GM12864 (cell line): Measurements from ENCODE around the gene CADPS2.

ENCODE experiments used
- DNase-seq: peaks from one replicate; pipeline ENCODE4 v3.0.0-alpha.2; 2011; ENCODE audit warnings: low read depth
- H3K4me3 ChIP-seq: 2 replicates; pipeline ENCODE4 v1.5.1; 2011; ENCODE audit warnings: mild to moderate bottlenecking, low read depth, low read length, control low read depth
- CTCF ChIP-seq: IDR thresholded peaks from 2 replicates; pipeline ENCODE4 v1.5.1; 2011; ENCODE audit warnings: low read depth, mild to moderate bottlenecking, moderate library complexity, low read length, control low read depth, inconsistent platforms; ENCODE audit errors: missing control alignments

The CADPS2 gene

GRCh38 chr7:122454776-122455507 lies 431.3 kb downstream of the CADPS2 start:
- no peak overlapping the region for H3K4me3 ChIP-seq
- no peak for DNase-seq
- no peak for TF ChIP-seq CTCF

GRCh38 chr7:122453432-122453831 lies 432.8 kb downstream of the CADPS2 start:
- H3K4me3 ChIP-seq: no peak overlapping the region
- no peak for TF ChIP-seq CTCF
- no peak for DNase-seq

- no peak for DNase-seq
- no peak for TF ChIP-seq CTCF
- no peak overlapping the region for H3K4me3 ChIP-seq
These were observed 437.2 kb downstream of the CADPS2 start for GRCh38 chr7:122448893-122449589.

GRCh38 chr7:122442929-122443328 lies 443.3 kb downstream of the CADPS2 start:
- TF ChIP-seq CTCF: no peak
- no peak for DNase-seq
- no peak overlapping the region for H3K4me3 ChIP-seq

- no peak for TF ChIP-seq CTCF
- no peak overlapping the region for H3K4me3 ChIP-seq
- DNase-seq: no peak
These were observed 447.8 kb downstream of the CADPS2 start for GRCh38 chr7:122438492-122438891.

GRCh38 chr7:122438006-122438405 lies 448.3 kb downstream of the CADPS2 start:
- DNase-seq: no peak
- no peak for TF ChIP-seq CTCF
- no peak overlapping the region for H3K4me3 ChIP-seq
